ENCODE data around the gene HAT1. TPM values are rescaled to one million over a fixed set of nuclear protein-coding genes. Genes with fewer than 3 reads are reported as not detected.
"Not testable (repeated sequence)": the region's sequence is repeated elsewhere in the genome, so short reads cannot be mapped to it uniquely, and the experiment has no call there.

The HAT1 gene
- 36.8 and 60.2 TPM in 2 replicates for total RNA-seq

GRCh38 chr2:171922230-171923022 is at the start of gene HAT1:
HAT1 (plus strand) TSS chr2:171922461; CDS start chr2:171922501, 40 bp downstream.
- DNase-seq: peak; percentile 99

- no peak for DNase-seq
Measured at GRCh38 chr2:171874517-171874916, 47.7 kb upstream of the HAT1 start.

GRCh38 chr2:171874963-171875362 is 47.3 kb upstream of the HAT1 start:
- no peak for DNase-seq

GRCh38 chr2:171878481-171878993 is 43.7 kb upstream of the HAT1 start:
- DNase-seq: no peak

GRCh38 chr2:171879865-171880264 is 42.4 kb upstream of the HAT1 start:
- DNase-seq: no peak

- no peak for DNase-seq
Measured at GRCh38 chr2:171880774-171881173, 41.5 kb upstream of the HAT1 start.

GRCh38 chr2:171882089-171882769 is 40.0 kb upstream of the HAT1 start:
- no peak for DNase-seq

GRCh38 chr2:171883275-171883893 is 38.9 kb upstream of the HAT1 start:
- DNase-seq: no peak

GRCh38 chr2:171889333-171889732 is 32.9 kb upstream of the HAT1 start:
- no peak for DNase-seq

- DNase-seq: no peak
Measured at GRCh38 chr2:171889808-171890207, 32.5 kb upstream of the HAT1 start.

GRCh38 chr2:171893196-171893823 is 29.0 kb upstream of the HAT1 start:
- DNase-seq: no peak

- peak; percentile 87 for DNase-seq
Measured at GRCh38 chr2:171893824-171894611, 28.2 kb upstream of the HAT1 start, which contains the start of gene SLC25A12. SLC25A12 (minus strand) TSS chr2:171894244; CDS start chr2:171894214, 30 bp downstream.

GRCh38 chr2:171894612-171894947 is 27.7 kb upstream of the HAT1 start:
- DNase-seq: no peak

GRCh38 chr2:171895786-171896185 is 26.5 kb upstream of the HAT1 start:
- no peak for DNase-seq

- not testable (repeated sequence) for DNase-seq
Measured at GRCh38 chr2:171899623-171900282, 22.5 kb upstream of the HAT1 start.

- DNase-seq: no peak
Measured at GRCh38 chr2:171902840-171903420, 19.3 kb upstream of the HAT1 start.

GRCh38 chr2:171908235-171908634 is 14.0 kb upstream of the HAT1 start:
- DNase-seq: no peak

GRCh38 chr2:171909266-171909665 is 13.0 kb upstream of the HAT1 start:
- no peak for DNase-seq

- DNase-seq: no peak
Measured at GRCh38 chr2:171910494-171910893, 11.8 kb upstream of the HAT1 start.

GRCh38 chr2:171913517-171913916 is 8.7 kb upstream of the HAT1 start:
- DNase-seq: no peak

GRCh38 chr2:171919453-171919852 is 2.8 kb upstream of the HAT1 start:
- no peak for DNase-seq
